HepG2 (cell line): ENCODE measurements around the gene TMEM39A. TPM values are rescaled to one million over a fixed set of nuclear protein-coding genes. Genes with fewer than 3 reads are reported as not detected.
A peak's percentile ranks its signal among the peaks of the same experiment; 100 is the strongest.

ENCODE experiments used
- BORCS8-MEF2B ChIP-seq: sonication (generic); formaldehyde crosslinking; IDR thresholded peaks from 2 replicates; pipeline ENCODE4 v1.8.0; 2022; ENCODE audit warnings: mild to moderate bottlenecking, missing genetic modification reagents
- ELF3 ChIP-seq: IDR thresholded peaks from 2 replicates; pipeline ENCODE4 v1.6.1; 2016; ENCODE audit warnings: missing genetic modification reagents, missing compliant biosample characterization
- HNF1A ChIP-seq, 2 experiments: sonication (generic) in 1 of 2; formaldehyde crosslinking in 1 of 2; IDR thresholded peaks; 2 replicates each; pipeline versions ENCODE4 v1.4.0 to v1.6.1; 2016 to 2020; ENCODE audit warnings: borderline replicate concordance in 1 of 2, low read depth in 1 of 2, mild to moderate bottlenecking in 1 of 2, missing genetic modification reagents in 1 of 2
- JARID2 ChIP-seq: sonication (generic); formaldehyde crosslinking; IDR thresholded peaks from 2 replicates; pipeline ENCODE4 v1.8.1; 2023; ENCODE audit warnings: missing genetic modification reagents, inconsistent platforms; ENCODE audit not compliant: insufficient replicate concordance
- MBD4 ChIP-seq: IDR thresholded peaks from 2 replicates; pipeline ENCODE4 v1.6.1; 2012; ENCODE audit warnings: low read length, inconsistent platforms, borderline replicate concordance
- TBP ChIP-seq: sonication (generic); formaldehyde crosslinking; IDR thresholded peaks from 2 replicates; pipeline ENCODE4 v1.5.0; 2020; ENCODE audit warnings: missing genetic modification reagents
- TEAD2 ChIP-seq: sonication (generic); formaldehyde crosslinking; IDR thresholded peaks from 2 replicates; pipeline ENCODE4 v1.9.0; 2021; ENCODE audit warnings: missing genetic modification reagents
- U2AF2 ChIP-seq: fragments of 200-400 bp; formaldehyde crosslinking; IDR thresholded peaks from 2 replicates; pipeline ENCODE4 v1.6.1; 2017; ENCODE audit warnings: low read depth, mild to moderate bottlenecking, low read length
- ZNF317 ChIP-seq: sonication (generic); formaldehyde crosslinking; IDR thresholded peaks from 2 replicates; pipeline ENCODE4 v1.5.0; 2020; ENCODE audit warnings: mild to moderate bottlenecking, missing genetic modification reagents
- polyA plus RNA-seq, 8 experiments: library from polyadenylated mRNA; depleted of rRNA in 3 of 8; stranded (reverse) in 7 of 8; unstranded in 1 of 8; fragments of >200 nt; fragmentation: Illumina TruSeq in 4 of 8; extraction: Trizol in 4 of 8; gene quantifications; 2 replicates each; pipeline versions ENCODE4 v1.2.1 to v1.2.3, GENCODE V29; 2011 to 2016; ENCODE audit warnings: low read depth in 4 of 8, missing spikeins in 1 of 8, mixed read lengths in 1 of 8; ENCODE audit not compliant: insufficient read depth in 1 of 8
- total RNA-seq, 5 experiments: library from RNA; depleted of rRNA; stranded (reverse); fragments of >200 nt; fragmentation: Illumina TruSeq; extraction: Trizol; gene quantifications; 2 replicates each; pipeline ENCODE4 v1.2.3, GENCODE V29; 2016; ENCODE audit warnings: low read depth in 1 of 5
- TF ChIP-seq, protein P1 (sequence below): sonication (generic); formaldehyde crosslinking; IDR thresholded peaks from 2 replicates; pipeline ENCODE4 v1.4.0; 2020; ENCODE audit warnings: missing genetic modification reagents
- TF ChIP-seq, protein P2 (sequence below), 2 experiments: sonication (generic) in 1 of 2; formaldehyde crosslinking in 1 of 2; IDR thresholded peaks; 2 replicates each; pipeline versions ENCODE4 v1.4.0 to v1.6.1; 2018 to 2020; ENCODE audit warnings: missing genetic modification reagents in 2 of 2, borderline replicate concordance in 1 of 2, low read depth in 1 of 2, mild to moderate bottlenecking in 1 of 2, missing biosample characterization in 1 of 2

TMEM39A gene
- total and polyA plus RNA-seq, 2 of the 13 experiments (the other 11 are each of a cell fraction or from before 2014, with no cell fraction given): 55.8 to 64.9 TPM

DNA sequence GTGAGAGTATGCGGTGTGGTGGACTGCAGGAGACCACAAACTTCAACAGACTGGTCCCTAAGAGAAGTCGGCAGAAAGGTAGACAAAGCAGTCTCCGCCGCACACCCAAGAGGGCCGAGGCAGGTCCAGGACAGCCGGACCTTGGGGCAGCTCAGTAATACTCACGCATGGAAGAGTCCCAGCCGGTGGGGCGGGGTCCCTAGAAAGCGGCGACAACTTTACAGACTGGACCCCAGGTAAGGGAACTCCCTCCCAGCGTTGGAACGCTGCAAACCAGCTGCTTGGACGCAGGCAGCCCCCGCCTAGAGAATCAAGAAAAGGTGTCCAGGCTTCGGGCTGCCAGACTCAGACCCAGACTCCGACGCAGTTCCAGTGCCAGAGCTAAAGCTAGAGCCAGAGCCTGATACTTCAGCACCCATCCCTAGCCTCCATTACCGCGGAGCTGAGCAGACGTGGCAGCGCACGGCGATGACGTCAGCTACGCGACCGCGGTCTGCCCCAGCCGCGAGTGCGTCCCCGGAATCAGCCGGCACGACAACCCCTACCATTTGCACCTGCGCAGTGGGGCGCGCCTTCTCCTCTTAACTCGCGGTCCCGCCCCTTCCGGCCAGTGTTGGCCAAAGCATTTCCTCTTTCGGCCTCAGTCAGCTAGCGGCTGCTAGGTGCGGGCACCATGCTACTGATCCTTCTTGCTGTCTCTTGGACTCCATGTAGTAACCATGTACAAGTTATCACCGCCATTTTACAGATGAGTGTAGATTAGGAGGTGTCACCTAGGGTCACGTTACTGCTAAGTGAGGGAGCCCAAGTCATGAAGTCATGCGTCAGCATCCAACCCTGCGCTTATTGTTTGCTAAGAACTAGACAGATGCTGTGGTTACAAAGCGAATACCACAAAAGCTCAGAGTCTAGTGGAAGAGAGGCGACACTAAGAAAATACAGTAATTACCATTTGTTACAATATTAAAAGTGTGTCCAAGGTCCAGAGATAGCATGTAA lies at the start of gene TMEM39A (continued):
- TF ChIP-seq, protein P1, sequence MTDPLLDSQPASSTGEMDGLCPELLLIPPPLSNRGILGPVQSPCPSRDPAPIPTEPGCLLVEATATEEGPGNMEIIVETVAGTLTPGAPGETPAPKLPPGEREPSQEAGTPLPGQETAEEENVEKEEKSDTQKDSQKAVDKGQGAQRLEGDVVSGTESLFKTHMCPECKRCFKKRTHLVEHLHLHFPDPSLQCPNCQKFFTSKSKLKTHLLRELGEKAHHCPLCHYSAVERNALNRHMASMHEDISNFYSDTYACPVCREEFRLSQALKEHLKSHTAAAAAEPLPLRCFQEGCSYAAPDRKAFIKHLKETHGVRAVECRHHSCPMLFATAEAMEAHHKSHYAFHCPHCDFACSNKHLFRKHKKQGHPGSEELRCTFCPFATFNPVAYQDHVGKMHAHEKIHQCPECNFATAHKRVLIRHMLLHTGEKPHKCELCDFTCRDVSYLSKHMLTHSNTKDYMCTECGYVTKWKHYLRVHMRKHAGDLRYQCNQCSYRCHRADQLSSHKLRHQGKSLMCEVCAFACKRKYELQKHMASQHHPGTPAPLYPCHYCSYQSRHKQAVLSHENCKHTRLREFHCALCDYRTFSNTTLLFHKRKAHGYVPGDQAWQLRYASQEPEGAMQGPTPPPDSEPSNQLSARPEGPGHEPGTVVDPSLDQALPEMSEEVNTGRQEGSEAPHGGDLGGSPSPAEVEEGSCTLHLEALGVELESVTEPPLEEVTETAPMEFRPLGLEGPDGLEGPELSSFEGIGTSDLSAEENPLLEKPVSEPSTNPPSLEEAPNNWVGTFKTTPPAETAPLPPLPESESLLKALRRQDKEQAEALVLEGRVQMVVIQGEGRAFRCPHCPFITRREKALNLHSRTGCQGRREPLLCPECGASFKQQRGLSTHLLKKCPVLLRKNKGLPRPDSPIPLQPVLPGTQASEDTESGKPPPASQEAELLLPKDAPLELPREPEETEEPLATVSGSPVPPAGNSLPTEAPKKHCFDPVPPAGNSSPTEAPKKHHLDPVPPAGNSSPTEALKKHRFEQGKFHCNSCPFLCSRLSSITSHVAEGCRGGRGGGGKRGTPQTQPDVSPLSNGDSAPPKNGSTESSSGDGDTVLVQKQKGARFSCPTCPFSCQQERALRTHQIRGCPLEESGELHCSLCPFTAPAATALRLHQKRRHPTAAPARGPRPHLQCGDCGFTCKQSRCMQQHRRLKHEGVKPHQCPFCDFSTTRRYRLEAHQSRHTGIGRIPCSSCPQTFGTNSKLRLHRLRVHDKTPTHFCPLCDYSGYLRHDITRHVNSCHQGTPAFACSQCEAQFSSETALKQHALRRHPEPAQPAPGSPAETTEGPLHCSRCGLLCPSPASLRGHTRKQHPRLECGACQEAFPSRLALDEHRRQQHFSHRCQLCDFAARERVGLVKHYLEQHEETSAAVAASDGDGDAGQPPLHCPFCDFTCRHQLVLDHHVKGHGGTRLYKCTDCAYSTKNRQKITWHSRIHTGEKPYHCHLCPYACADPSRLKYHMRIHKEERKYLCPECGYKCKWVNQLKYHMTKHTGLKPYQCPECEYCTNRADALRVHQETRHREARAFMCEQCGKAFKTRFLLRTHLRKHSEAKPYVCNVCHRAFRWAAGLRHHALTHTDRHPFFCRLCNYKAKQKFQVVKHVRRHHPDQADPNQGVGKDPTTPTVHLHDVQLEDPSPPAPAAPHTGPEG: no peak; the same call in 1 of the 2 replicates
- TF ChIP-seq TBP (no peak), BORCS8-MEF2B (peak; percentile 18; the same call in 1 of the 2 replicates), TEAD2 (CRISPR knock-in tag) (no peak), ZNF317 (CRISPR knock-in tag) (peak; percentile 80), JARID2 (CRISPR knock-in tag) (no peak), U2AF2 (no peak), MBD4 (no peak), HNF1A (IDR thresholded peaks at IDR 0.05; ENCODE audit: low read depth) (peak; percentile 5; the same call in 1 of the 2 replicates), HNF1A (CRISPR knock-in tag; IDR thresholded peaks at IDR 0.05; ENCODE audit: borderline replicate concordance) (peak; percentile 51; the same call in 1 of the 2 replicates), ELF3 (CRISPR knock-in tag) (peak; percentile 95)
- TF ChIP-seq, protein P2, sequence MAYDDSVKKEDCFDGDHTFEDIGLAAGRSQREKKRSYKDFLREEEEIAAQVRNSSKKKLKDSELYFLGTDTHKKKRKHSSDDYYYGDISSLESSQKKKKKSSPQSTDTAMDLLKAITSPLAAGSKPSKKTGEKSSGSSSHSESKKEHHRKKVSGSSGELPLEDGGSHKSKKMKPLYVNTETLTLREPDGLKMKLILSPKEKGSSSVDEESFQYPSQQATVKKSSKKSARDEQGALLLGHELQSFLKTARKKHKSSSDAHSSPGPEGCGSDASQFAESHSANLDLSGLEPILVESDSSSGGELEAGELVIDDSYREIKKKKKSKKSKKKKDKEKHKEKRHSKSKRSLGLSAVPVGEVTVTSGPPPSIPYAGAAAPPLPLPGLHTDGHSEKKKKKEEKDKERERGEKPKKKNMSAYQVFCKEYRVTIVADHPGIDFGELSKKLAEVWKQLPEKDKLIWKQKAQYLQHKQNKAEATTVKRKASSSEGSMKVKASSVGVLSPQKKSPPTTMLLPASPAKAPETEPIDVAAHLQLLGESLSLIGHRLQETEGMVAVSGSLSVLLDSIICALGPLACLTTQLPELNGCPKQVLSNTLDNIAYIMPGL (CRISPR knock-in tag; IDR thresholded peaks at IDR 0.05; ENCODE audit: borderline replicate concordance in 1 of 2, low read depth in 1 of 2): peak; percentile 93
